GM12891 (cell line): ENCODE measurements around the gene SOBP.

Experiments
- PAX5 ChIP-seq: IDR thresholded peaks from 2 replicates; pipeline ENCODE4 v1.6.1; 2011; ENCODE audit warnings: low read length, moderate library complexity, mild to moderate bottlenecking; ENCODE audit not compliant: insufficient read depth, severe bottlenecking
- POLR2A ChIP-seq: IDR thresholded peaks from 2 replicates; pipeline ENCODE4 v1.6.1; 2011; ENCODE audit warnings: low read depth, low read length, control low read depth
- POLR2AphosphoS5 ChIP-seq: IDR thresholded peaks from 2 replicates; pipeline ENCODE4 v1.6.1; 2011; ENCODE audit warnings: low read depth, low read length, control low read depth
- TAF1 ChIP-seq: IDR thresholded peaks from 2 replicates; pipeline ENCODE4 v1.6.1; 2011; ENCODE audit warnings: low read depth, low read length, control low read depth

- TF ChIP-seq PAX5, result no peak
- TF ChIP-seq TAF1, result no peak
- TF ChIP-seq POLR2A, result no peak
- TF ChIP-seq POLR2AphosphoS5, result no peak
These were observed 46.8 kb upstream of the SOBP start for GRCh38 chr6:107442938-107443607.
